Uterus (tissue), 2 donors: Measurements from ENCODE around the gene SPRN.

ENCODE experiments used
- POLR2A ChIP-seq, 2 donors: fragments of 450-650 bp; IDR thresholded peaks; one replicate each; pipeline ENCODE4 v1.6.1; 2016; ENCODE audit warnings: antibody characterized with exemption in 2 of 2, mild to moderate bottlenecking in 1 of 2, moderate library complexity in 1 of 2
- TF ChIP-seq, protein P1 (sequence below), 4 experiments: fragments of 200-600 bp in 2 of 4; fragments of 450-650 bp in 2 of 4; sonication (generic) in 2 of 4; IDR thresholded peaks; one replicate each; pipeline ENCODE4 v1.5.1; 2016 to 2019; ENCODE audit warnings: antibody characterized with exemption in 4 of 4, mild to moderate bottlenecking in 2 of 4, moderate library complexity in 1 of 4

DNA sequence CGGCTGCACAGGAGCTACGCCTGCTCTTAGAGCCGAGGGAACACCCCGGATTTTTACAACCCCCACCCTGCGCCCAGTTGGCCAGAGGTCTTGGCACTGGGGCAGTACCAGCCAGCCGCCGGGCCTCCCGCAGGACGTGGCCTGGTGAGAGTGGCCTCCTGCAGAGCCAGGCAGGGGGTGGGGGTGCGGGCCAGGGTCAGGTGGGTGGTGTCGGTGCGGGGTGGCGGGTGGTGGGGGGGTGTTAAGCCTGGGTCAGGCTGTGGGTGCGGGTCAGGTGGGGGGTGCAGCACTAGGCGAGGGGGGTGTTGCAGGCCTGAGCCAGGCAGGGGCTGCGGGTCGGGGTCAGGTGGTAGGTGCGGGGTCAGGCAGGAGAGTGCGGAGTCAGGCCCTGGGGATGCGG is 51.9 kb downstream of the SPRN start:
- TF ChIP-seq, protein P1, sequence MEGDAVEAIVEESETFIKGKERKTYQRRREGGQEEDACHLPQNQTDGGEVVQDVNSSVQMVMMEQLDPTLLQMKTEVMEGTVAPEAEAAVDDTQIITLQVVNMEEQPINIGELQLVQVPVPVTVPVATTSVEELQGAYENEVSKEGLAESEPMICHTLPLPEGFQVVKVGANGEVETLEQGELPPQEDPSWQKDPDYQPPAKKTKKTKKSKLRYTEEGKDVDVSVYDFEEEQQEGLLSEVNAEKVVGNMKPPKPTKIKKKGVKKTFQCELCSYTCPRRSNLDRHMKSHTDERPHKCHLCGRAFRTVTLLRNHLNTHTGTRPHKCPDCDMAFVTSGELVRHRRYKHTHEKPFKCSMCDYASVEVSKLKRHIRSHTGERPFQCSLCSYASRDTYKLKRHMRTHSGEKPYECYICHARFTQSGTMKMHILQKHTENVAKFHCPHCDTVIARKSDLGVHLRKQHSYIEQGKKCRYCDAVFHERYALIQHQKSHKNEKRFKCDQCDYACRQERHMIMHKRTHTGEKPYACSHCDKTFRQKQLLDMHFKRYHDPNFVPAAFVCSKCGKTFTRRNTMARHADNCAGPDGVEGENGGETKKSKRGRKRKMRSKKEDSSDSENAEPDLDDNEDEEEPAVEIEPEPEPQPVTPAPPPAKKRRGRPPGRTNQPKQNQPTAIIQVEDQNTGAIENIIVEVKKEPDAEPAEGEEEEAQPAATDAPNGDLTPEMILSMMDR (IDR thresholded peaks at IDR 0.05), result no peak
- TF ChIP-seq POLR2A (IDR thresholded peaks at IDR 0.05), result no peak
